GM21423 (cell line): ENCODE measurements around the gene FNBP1L.
"Not testable (repeated sequence)": the region's sequence is repeated elsewhere in the genome, so short reads cannot be mapped to it uniquely, and the experiment has no call there.

Experiments
- ATAC-seq: cut with Tn5 transposase; IDR thresholded peaks from one replicate; pipeline ENCODE4 v1.9.1; 2021; ENCODE audit warnings: mild to moderate bottlenecking, moderate library complexity; ENCODE audit not compliant: unreplicated experiment

Gene FNBP1L

GRCh38 chr1:93588206-93588605 lies 140.3 kb downstream of the FNBP1L start:
- no peak for ATAC-seq

GRCh38 chr1:93588955-93589354 lies 141.0 kb downstream of the FNBP1L start:
- no peak for ATAC-seq

- ATAC-seq = not testable (repeated sequence)
Measured at GRCh38 chr1:93591291-93591675, 143.4 kb downstream of the FNBP1L start.

GRCh38 chr1:93591676-93592550 lies 144.0 kb downstream of the FNBP1L start:
- peak; percentile 92 for ATAC-seq

- ATAC-seq = no peak
Measured at GRCh38 chr1:93592551-93592949, 144.6 kb downstream of the FNBP1L start.

GRCh38 chr1:93593854-93594602 lies 146.1 kb downstream of the FNBP1L start:
- ATAC-seq = no peak

GRCh38 chr1:93594603-93594880 lies 146.6 kb downstream of the FNBP1L start:
- ATAC-seq = no peak

- no peak for ATAC-seq
Measured at GRCh38 chr1:93595266-93595665, 147.3 kb downstream of the FNBP1L start.

- ATAC-seq = no peak
Measured at GRCh38 chr1:93595743-93596142, 147.8 kb downstream of the FNBP1L start.

GRCh38 chr1:93596329-93597089 lies 148.6 kb downstream of the FNBP1L start:
- no peak for ATAC-seq

GRCh38 chr1:93597709-93598108 lies 149.8 kb downstream of the FNBP1L start:
- ATAC-seq = no peak

- ATAC-seq = no peak
Measured at GRCh38 chr1:93598396-93598795, 150.5 kb downstream of the FNBP1L start.

GRCh38 chr1:93598861-93599439 lies 151.0 kb downstream of the FNBP1L start:
- ATAC-seq = no peak

GRCh38 chr1:93599479-93599878 lies 151.6 kb downstream of the FNBP1L start:
- ATAC-seq = no peak

GRCh38 chr1:93600663-93601062 lies 152.7 kb downstream of the FNBP1L start:
- ATAC-seq = no peak

GRCh38 chr1:93601686-93602085 lies 153.8 kb downstream of the FNBP1L start:
- ATAC-seq = no peak

- no peak for ATAC-seq
Measured at GRCh38 chr1:93602101-93602500, 154.2 kb downstream of the FNBP1L start.

GRCh38 chr1:93603106-93603505 lies 155.2 kb downstream of the FNBP1L start:
- no peak for ATAC-seq

- ATAC-seq = no peak
Measured at GRCh38 chr1:93603601-93604000, 155.7 kb downstream of the FNBP1L start.
